ENCODE results near the gene TMEM26.

Gene TMEM26

DNA sequence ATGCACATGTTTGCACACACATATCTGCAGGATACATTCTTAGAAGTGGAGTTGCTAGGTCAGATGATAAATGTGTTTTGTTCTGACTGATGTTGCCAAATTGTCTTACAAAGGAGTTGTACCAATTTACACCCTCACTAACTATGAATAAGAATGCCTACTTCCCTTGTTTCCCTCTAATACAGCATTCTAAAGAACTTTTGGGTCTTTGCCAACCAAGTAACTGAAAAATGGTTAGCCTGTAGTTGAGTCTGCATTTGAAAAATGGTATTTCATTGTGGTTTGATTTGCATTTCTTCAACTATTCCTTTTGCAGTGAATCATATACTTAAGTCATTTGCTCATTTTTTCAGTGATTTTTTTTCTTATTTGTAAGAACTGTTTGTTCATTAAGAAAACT lies 48.4 kb downstream of the TMEM26 start:
- no peak overlapping the region for H3K27ac ChIP-seq
- no peak for TF ChIP-seq ZFX (IDR thresholded peaks at IDR 0.05; ENCODE audit: borderline replicate concordance)

DNA sequence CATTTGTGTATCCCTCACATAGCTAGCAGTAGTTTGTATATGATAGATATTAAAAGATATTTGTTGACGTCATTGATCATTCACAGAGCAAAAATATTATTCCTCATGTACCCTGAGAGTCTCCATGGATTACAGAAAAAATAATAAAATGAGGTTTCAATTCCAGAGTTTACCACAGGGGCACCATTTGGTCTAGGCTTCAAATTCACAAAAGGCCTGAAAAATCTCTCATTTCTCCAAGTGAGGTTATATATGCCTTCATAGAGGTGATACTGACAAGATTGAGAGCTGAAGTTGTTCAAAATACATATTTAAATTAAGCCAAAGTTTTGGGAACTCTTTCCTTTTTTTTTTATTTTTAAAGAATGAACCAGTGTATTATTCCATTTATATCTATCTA lies 52.7 kb downstream of the TMEM26 start:
- no peak overlapping the region for H3K27ac ChIP-seq
- no peak for TF ChIP-seq ZFX (IDR thresholded peaks at IDR 0.05; ENCODE audit: borderline replicate concordance)
- TF ChIP-seq, protein P1, sequence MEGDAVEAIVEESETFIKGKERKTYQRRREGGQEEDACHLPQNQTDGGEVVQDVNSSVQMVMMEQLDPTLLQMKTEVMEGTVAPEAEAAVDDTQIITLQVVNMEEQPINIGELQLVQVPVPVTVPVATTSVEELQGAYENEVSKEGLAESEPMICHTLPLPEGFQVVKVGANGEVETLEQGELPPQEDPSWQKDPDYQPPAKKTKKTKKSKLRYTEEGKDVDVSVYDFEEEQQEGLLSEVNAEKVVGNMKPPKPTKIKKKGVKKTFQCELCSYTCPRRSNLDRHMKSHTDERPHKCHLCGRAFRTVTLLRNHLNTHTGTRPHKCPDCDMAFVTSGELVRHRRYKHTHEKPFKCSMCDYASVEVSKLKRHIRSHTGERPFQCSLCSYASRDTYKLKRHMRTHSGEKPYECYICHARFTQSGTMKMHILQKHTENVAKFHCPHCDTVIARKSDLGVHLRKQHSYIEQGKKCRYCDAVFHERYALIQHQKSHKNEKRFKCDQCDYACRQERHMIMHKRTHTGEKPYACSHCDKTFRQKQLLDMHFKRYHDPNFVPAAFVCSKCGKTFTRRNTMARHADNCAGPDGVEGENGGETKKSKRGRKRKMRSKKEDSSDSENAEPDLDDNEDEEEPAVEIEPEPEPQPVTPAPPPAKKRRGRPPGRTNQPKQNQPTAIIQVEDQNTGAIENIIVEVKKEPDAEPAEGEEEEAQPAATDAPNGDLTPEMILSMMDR (IDR thresholded peaks at IDR 0.05): no peak

DNA sequence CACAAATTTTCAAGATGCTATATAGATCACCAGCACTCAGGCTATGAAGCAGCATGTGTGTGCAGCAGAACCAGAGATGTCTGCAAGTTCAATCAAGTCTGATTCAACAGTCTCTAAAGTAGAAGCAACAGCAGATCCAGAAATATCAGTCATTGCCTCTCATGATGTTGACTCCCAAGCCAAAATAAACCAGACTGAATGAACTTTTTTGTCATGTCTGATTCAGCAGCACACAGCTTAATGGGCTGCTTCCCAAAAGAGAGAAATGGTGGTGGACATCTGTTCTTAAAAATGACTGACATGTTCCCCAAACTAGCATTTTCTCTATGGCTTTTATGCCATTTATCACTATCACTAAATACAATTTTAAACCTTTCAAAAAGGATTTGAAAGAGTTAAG lies 53.8 kb downstream of the TMEM26 start:
- no peak overlapping the region for H3K27ac ChIP-seq
- TF ChIP-seq, protein P1 (IDR thresholded peaks at IDR 0.05): no peak
- TF ChIP-seq ZFX (IDR thresholded peaks at IDR 0.05; ENCODE audit: borderline replicate concordance): no peak

DNA sequence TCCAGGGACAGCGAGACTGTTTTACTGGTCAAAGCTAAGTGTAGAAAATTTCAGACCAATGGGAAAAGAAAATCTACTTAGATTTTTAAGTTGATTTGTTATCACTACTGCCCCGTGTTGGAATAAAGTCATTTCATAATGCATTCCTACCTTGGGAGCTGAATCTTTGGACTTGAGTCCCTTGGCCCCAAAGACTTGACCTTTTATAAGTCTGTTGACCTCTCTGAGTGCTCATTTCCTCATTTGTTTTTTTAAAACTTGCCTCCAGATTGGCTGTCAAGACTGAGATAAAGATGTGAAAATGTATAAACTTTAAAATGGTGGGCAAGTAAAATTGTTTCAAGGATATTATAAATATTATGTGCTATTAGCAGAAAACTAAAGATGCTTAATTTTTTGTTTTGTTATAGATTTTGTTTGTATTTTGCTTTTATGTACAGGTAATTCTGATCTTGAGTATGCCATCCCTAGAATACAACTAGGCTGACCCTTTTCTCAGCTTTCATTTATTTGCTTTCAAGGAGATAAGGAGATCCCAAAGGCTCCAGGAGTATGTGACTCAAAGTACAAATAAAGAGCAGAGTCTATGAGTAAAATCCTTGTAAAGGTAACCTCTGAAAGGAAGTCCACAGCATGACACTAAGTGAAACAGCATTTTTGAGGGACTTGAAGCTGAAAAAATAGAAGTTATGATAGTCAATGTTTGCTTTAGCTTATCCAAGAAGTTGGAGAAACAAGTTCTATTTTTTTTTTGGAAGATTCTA lies 54.6 kb downstream of the TMEM26 start:
- no peak overlapping the region for H3K27ac ChIP-seq
- TF ChIP-seq ZFX (IDR thresholded peaks at IDR 0.05; ENCODE audit: borderline replicate concordance): no peak
- TF ChIP-seq, protein P1 (IDR thresholded peaks at IDR 0.05): no peak

DNA sequence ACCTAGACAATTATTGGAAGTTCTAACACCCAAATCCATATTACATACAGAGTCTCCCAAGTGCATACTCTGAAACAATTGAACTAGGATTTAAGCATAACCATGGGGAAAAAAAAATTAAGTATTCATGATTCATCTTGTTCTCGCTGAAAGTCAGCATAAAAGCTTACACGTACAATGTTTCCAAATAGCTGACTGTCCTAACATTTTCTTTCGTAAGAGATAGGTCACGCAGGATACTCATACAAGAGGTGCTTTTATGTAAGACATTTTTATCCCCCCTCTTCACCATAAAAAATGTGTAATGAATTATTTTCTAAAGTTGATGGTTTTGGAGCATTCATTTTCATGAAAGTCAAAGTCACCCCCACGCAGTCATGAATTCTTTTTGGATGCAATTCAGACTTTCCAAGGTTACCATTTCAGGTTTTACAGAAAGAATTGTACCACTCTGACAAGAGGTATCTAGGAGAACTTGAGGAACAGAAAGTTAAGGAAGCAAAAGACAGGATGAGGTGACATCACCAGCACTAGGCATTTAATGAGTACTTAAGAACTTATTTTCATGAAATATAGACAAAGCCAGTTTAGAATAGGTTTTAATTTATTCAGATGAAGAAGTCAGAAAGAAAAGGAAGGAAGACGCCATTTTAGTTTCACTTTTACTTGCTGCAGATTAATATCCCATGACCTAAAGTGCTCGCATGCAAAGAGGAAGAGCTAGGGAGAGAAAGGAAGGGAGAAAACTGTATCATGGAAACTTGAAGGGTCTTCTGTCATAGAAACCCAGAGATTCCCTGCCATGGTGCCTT lies 55.8 kb downstream of the TMEM26 start:
- no peak for TF ChIP-seq ZFX (IDR thresholded peaks at IDR 0.05; ENCODE audit: borderline replicate concordance)
- TF ChIP-seq, protein P1 (IDR thresholded peaks at IDR 0.05): no peak
- no peak overlapping the region for H3K27ac ChIP-seq

DNA sequence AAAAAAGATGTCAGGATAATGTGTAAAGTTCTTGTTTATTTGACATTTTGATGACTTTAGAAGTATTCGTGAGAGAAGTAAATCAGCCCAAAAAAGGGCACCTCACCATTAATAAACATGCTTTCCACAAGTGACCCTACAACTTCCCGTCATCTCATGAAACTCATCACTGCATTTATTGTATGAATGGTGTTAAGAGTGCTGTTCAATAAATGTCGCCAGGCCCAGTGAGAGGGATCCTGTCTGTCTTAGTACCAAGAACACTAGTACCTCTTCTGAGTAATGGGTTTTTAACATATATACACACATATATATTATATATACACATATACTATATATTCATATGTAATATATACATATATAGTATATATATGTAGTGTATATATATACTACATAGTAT lies 61.9 kb downstream of the TMEM26 start:
- no peak overlapping the region for H3K27ac ChIP-seq

DNA sequence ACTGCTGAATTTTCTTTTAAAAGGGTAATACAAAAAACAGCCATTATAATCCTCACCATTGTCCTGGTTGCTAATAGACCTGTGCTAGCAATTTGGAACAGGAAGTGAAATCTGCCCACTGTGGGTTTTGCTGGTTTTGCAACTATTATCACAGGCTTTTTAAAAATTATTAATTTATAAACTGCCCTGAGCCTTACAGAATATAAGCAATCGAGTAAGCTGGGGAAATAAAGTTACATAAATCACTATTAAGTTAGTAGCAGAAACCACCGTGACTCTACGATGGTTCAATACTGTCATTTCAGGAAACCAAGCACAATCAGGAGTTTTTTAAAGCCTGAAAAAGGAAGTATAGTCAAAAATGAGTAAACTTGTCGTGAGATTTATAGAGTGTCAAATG lies 62.3 kb downstream of the TMEM26 start:
- no peak overlapping the region for H3K27ac ChIP-seq
- TF ChIP-seq, protein P1 (IDR thresholded peaks at IDR 0.05): no peak
- TF ChIP-seq ZFX (IDR thresholded peaks at IDR 0.05; ENCODE audit: borderline replicate concordance): no peak

More for the DNA sequence above, 61.9 kb downstream of the TMEM26 start:
- TF ChIP-seq, protein P1 (IDR thresholded peaks at IDR 0.05): no peak
- no peak for TF ChIP-seq ZFX (IDR thresholded peaks at IDR 0.05; ENCODE audit: borderline replicate concordance)
